Superior temporal gyrus (tissue), 1 donor: ENCODE data around the gene KLHL28.
"Not testable (repeated sequence)": the region's sequence is repeated elsewhere in the genome, so short reads cannot be mapped to it uniquely, and the experiment has no call there.

Experiments used
- DNase-seq: peaks from one replicate; pipeline ENCODE4 v3.0.0-alpha.2; 2016; ENCODE audit errors: extremely low spot score

The KLHL28 gene

DNA sequence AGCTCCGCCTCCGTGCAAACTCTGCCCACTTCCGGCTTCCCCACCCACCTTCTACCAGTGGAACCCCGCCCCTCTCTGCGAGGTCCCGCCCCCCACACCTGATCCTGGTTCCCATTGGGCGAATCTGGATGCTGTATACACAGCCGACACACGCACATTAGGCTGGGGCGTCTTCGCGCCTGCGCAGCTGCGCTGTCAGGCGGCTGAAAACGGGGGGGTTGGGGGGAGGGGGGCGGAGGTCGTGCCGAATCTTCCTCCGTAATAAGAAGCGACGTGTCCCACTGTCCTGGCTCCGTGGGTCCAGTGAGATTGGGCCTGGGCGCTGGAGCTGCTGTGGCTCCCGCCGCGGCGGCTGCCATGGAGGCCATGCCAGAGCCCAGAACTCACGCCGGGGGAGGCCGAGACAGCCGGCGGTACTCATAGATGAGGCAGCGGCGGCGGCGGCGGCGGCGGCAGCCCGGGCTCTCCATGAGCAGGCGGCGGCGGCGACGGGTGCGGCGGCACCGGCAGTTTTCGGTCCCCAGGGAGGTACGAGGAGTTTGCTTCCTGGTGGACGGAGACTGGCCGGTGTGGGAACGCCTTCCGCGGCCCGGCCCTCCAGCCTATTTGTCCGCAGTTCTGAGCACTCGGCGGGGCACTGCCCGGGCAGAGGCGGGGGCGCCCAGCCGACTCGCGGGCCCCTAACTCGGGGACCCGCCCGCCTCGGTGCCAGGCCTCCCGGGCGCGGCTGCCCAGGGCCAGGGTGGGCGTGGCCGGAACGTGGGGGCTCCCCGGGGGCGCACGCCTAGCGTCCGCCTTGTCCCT lies 64.5 kb downstream of the KLHL28 start:
- peak; percentile 96 for DNase-seq

DNA sequence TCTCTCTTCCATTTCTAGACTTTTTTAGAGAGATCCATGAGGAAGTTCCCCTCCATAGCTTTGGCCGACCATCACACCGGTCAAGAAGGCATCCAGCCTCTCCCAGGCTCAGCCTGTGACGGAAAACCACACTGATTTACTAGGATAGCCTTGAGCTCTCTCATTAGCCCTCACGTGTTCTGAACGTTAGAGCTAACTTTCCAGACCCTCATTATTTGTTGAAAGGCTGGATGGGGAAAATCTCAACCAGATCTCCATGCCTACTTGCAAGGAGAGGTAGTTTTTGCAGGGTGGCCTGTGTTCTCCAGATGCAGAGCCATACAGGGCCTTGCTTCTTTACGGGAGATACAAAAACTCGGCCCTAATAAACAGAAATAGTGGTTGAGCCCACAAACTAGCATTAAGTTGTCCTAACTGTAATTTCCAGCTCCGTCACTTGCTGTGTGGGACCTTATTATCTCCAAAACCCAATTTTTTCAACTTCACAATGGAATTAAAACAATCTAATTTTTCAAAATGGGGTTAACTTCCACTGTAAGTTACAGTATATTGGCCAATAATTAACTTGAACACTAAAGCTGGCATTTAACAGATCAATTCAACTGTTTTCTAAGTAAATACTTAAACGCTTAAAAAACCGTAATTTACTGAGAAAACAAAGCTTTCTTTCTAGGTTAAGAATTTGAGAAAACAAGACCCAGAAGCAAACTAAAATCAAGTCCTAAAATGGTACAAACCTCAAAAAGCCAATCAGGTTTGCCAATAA lies 65.3 kb downstream of the KLHL28 start:
- no peak for DNase-seq

DNA sequence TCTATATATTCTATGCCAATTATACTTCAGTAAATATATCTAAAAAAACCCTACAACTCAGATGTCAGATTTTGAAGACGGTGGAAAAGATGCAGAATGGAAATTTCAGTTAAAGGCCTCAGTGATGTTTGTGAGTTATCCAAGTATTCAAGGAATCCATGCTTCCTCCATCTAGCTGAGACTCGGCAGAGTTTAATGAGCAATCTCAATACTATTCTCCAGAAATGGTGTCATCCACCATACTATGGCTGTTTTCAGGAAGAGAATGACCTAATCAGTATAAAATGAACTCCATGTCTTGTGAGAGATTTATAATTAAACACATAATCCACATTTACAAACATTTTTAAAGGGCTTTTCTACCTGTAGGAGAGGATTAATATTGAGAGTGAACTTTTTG lies 66.0 kb downstream of the KLHL28 start:
- DNase-seq, result no peak

DNA sequence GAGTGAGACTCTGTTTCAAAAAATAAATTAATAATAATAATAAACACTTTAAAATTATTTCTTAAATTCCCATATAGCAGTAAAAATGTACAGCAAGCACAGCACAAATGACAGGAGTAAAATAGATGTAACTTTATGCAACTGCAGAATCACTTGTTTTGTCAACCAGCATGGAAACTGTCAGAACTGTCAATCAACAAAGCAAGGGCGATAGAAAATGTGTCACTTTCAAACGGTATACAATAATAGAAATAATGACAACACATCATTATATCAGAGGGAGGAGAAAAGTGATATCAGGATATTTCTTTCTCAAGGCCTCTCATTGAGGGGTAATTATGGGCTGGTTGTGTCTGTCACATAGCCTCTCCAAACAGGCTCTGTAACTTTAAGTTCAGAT lies 68.2 kb downstream of the KLHL28 start:
- no peak for DNase-seq

DNA sequence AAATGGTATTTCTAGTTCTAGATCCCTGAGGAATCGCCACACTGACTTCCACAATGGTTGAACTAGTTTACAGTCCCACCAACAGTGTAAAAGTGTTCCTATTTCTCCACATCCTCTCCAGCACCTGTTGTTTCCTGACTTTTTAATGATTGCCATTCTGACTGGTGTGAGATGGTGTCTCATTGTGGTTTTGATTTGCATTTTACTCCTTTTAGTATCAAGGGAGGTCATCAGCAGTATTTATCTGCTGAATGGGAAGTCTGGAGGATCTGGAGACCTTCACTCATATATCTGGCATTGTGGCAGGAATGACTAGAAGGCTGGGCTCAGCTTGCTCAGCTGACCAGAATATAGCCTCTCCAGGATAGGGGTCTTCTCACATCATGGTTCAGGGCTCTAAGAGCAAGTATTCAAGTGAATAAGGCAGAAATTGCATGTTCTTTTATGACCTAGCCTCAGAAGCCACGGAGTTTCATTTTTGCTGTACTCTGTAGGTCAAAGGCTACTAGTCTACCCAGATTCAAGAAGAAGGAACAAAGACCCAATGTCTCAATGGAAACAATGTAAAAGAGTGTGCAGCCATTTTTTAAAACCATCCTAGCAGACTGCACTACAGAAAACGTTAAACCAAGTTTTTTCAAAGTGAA lies 69.9 kb downstream of the KLHL28 start:
- DNase-seq, result not testable (repeated sequence)

DNA sequence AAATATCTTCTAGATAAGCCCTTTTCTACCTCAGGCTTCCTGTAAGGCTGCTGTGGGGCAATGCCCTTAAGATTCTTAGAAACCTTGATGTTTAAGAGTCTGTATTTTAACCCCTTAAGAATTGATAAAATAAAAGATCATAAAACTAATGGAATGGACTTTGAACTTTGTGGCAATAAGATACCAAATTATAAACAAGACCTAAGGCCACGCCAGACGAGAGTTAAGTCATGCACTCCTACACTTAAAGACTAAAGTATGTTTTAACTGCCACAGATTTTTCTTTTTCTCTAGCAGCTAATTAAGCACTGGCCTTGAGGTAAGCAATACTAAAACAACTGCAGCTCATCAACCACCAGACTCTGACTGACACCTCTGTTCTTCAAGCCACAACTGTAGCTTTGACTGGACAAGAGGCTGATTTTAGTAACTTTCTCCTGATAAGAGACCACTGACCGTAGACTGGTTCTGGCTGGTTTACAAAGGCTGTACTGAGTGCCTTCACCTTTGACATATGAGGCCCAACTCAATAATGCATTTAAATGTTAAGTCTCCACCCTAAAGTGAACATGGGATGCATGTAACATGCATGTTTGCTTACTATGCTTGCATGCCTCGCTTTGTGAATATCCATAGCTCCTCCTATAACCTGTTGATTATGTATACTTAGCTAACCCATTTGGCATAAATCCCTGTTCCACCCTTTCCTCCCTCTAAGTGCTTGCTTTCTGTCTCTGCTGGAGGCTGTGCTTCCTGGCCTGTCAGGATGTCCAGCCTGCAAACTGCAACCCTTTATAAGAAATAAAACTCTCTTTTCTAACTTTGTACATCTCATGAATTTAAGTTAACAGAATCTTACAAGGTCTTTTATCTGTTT lies 71.9 kb downstream of the KLHL28 start:
- DNase-seq, result no peak

DNA sequence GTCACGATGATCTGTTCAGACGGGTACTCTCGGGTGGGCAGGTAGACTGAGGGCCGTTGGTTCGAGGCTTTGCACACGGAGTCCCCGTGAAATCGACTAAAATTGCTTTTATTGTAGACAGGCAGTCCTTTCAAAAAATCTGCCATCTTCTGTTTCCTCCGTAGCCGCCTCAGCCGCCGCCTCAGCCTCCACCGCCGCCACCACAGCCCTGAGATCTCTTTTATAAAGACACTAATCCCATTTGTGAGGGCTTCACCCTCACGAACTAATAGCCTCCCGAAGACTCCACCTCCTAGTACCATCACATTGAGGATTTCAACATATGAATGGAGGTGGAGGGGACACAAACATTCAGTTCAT lies 74.2 kb downstream of the KLHL28 start:
- no peak for DNase-seq

DNA sequence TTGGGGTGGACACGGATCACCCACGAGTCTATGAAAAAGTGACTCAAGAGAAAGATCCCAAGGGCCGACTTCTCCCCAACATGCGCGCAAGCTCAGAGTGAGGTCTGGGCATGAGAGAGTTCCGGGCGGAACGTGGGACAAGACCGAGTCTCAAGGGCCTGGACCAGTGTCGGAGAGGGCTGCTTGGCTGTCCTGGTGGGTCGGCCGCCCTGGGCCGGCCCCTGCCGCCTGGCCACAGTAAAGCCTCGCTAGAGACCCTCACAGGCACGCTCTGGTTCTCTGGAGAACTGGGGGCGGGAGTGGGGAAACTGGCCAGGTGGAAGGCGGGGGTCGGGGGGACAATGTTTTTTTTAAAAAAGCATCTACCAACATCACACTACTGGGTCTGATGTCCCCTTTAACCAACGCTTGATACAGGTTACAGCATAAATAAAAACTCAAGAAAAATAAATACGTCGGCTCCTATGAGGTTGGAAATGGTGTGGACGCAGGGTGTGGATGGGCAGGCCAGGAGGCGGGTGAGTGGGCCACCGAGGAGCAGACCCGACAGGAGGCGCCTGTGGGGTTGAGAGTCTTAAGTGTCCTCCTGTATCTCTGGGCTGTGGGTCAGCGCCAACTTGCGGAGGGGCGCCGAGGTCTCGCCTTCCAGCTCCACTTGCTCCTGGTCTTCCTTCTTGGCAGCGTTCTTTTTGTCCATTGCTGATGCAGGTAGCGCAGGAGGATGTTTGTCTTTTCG lies 74.7 kb downstream of the KLHL28 start:
- DNase-seq, result no peak

DNA sequence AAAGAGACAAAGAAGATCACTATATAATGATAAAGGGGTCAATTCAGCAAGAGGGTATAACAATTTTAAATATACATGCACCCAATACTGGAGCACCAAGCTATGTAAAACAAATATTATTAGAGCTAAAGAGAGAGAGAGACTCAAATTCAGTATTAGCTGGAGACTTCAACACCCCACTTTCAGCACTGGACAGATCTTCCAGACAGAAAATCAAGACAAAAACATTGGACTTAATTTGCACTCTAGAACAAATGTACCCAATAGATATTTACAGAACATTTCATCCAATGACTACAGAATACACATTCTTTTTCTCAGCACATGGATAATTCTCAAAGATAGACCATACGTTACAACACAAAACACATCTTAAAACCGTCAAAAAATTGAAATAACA lies 81.0 kb downstream of the KLHL28 start:
- DNase-seq, result no peak
